Muscle layer of colon (tissue), 2 donors: ENCODE results near the gene CCDC71.

ENCODE experiments used
- H3K27ac ChIP-seq: one replicate; pipeline ENCODE4 v1.7.0; 2013; ENCODE audit warnings: low read depth, mild to moderate bottlenecking, low read length, moderate library complexity
- H3K27me3 ChIP-seq, 2 donors: one replicate each; pipeline ENCODE4 v1.7.0; 2013; ENCODE audit warnings: low read length in 2 of 2, mild to moderate bottlenecking in 2 of 2; ENCODE audit not compliant: insufficient read depth in 2 of 2, control insufficient read depth in 1 of 2
- H3K36me3 ChIP-seq: one replicate; pipeline ENCODE4 v1.7.0; 2013; ENCODE audit warnings: mild to moderate bottlenecking, low read length; ENCODE audit not compliant: insufficient read depth
- H3K4me1 ChIP-seq: one replicate; pipeline ENCODE4 v1.7.0; 2013; ENCODE audit warnings: mild to moderate bottlenecking, low read length; ENCODE audit not compliant: insufficient read depth
- H3K4me3 ChIP-seq, 2 donors: one replicate each; pipeline ENCODE4 v1.7.0; 2013; ENCODE audit warnings: low read length in 2 of 2, low read depth in 1 of 2, mild to moderate bottlenecking in 1 of 2, moderate library complexity in 1 of 2
- H3K9ac ChIP-seq: one replicate; pipeline ENCODE4 v1.7.0; 2013; ENCODE audit warnings: low read length
- H3K9me3 ChIP-seq: one replicate; pipeline ENCODE4 v1.7.0; 2013; ENCODE audit warnings: mild to moderate bottlenecking, low read length
- donor health status: abdominal sarcoma.
- donor health status: Adenocarcinoma of cecum.

The CCDC71 gene

GRCh38 chr3:49151610-49152009, 14.5 kb downstream of the CCDC71 start:
- Histone ChIP-seq H3K9ac (no peak overlapping the region), H3K36me3 (no peaks in the 10 kb centered on the region), H3K27ac (no peak overlapping the region), H3K4me3 (no peak overlapping the region), H3K27me3 (no peaks in the 10 kb centered on the region), H3K4me1 (no peaks in the 10 kb centered on the region), H3K9me3 (no peaks in the 10 kb centered on the region)

- H3K4me3 ChIP-seq = no peak overlapping the region
- H3K4me1 ChIP-seq = no peaks in the 10 kb centered on the region
- H3K9me3 ChIP-seq = no peaks in the 10 kb centered on the region
- H3K27ac ChIP-seq = no peak overlapping the region
- no peaks in the 10 kb centered on the region for H3K36me3 ChIP-seq
- no peak overlapping the region for H3K9ac ChIP-seq
- no peaks in the 10 kb centered on the region for H3K27me3 ChIP-seq
Observed at GRCh38 chr3:49148159-49148558, 18.0 kb downstream of the CCDC71 start.

- Histone ChIP-seq H3K36me3 (no peaks in the 10 kb centered on the region), H3K27me3 (no peaks in the 10 kb centered on the region), H3K27ac (no peak overlapping the region), H3K4me3 (no peak overlapping the region), H3K4me1 (no peaks in the 10 kb centered on the region), H3K9me3 (no peaks in the 10 kb centered on the region), H3K9ac (no peak overlapping the region)
Observed at GRCh38 chr3:49140080-49140479, 26.1 kb downstream of the CCDC71 start.

- Histone ChIP-seq H3K27ac (no peak overlapping the region), H3K4me3 (no peak overlapping the region), H3K9ac (no peak overlapping the region), H3K4me1 (peaks cover 21% of the 10 kb centered on the region), H3K36me3 (peaks cover 13% of the 10 kb centered on the region), H3K27me3 (no peaks in the 10 kb centered on the region), H3K9me3 (no peaks in the 10 kb centered on the region)
Observed at GRCh38 chr3:49135499-49135898, 30.6 kb downstream of the CCDC71 start.

- no peak overlapping the region for H3K27ac ChIP-seq
- H3K4me1 ChIP-seq = peaks cover 28% of the 10 kb centered on the region
- no peak overlapping the region for H3K9ac ChIP-seq
- H3K9me3 ChIP-seq = no peaks in the 10 kb centered on the region
- peaks cover 21% of the 10 kb centered on the region for H3K36me3 ChIP-seq
- H3K27me3 ChIP-seq = no peaks in the 10 kb centered on the region
- no peak overlapping the region for H3K4me3 ChIP-seq
Observed at GRCh38 chr3:49134471-49135265, 31.5 kb downstream of the CCDC71 start.

- Histone ChIP-seq H3K4me1 (peaks cover 28% of the 10 kb centered on the region), H3K27ac (peak overlapping the region; percentile 70), H3K36me3 (peaks cover 34% of the 10 kb centered on the region), H3K9me3 (no peaks in the 10 kb centered on the region), H3K27me3 (no peaks in the 10 kb centered on the region), H3K4me3 (peak overlapping the region; percentile 64 to 83), H3K9ac (peak overlapping the region; percentile 77)
Observed at GRCh38 chr3:49133226-49133951, 32.7 kb downstream of the CCDC71 start.

GRCh38 chr3:49132437-49133225, 33.5 kb downstream of the CCDC71 start, which contains the start of gene LAMB2:
Gene LAMB2, minus strand, starts transcription at chr3:49133050. Its CDS starts 183 bp downstream, at chr3:49132867.
- Histone ChIP-seq H3K36me3 (peaks cover 39% of the 10 kb centered on the region), H3K27me3 (no peaks in the 10 kb centered on the region), H3K4me1 (peaks cover 28% of the 10 kb centered on the region), H3K9ac (peak within 1 kb of the TSS; percentile 77), H3K27ac (peak within 1 kb of the TSS; percentile 70), H3K4me3 (peak within 1 kb of the TSS; percentile 64 to 83), H3K9me3 (no peaks in the 10 kb centered on the region)

- H3K27ac ChIP-seq = peak overlapping the region; percentile 70
- H3K4me1 ChIP-seq = peaks cover 28% of the 10 kb centered on the region
- H3K9me3 ChIP-seq = no peaks in the 10 kb centered on the region
- peaks cover 43% of the 10 kb centered on the region for H3K36me3 ChIP-seq
- peak overlapping the region; percentile 64 to 83 for H3K4me3 ChIP-seq
- H3K27me3 ChIP-seq = no peaks in the 10 kb centered on the region
- peak overlapping the region; percentile 77 for H3K9ac ChIP-seq
Observed at GRCh38 chr3:49132073-49132436, 34.1 kb downstream of the CCDC71 start.

- no peaks in the 10 kb centered on the region for H3K9me3 ChIP-seq
- peak overlapping the region; percentile 42 for H3K27ac ChIP-seq
- peak overlapping the region; percentile 64 to 83 for H3K4me3 ChIP-seq
- no peaks in the 10 kb centered on the region for H3K27me3 ChIP-seq
- peak overlapping the region; percentile 77 for H3K9ac ChIP-seq
- H3K36me3 ChIP-seq = peaks cover 48% of the 10 kb centered on the region
- H3K4me1 ChIP-seq = peaks cover 28% of the 10 kb centered on the region
Observed at GRCh38 chr3:49131576-49131975, 34.6 kb downstream of the CCDC71 start.

- Histone ChIP-seq H3K4me3 (peak overlapping the region in 1 of 2 donors; percentile 83), H3K9ac (peak overlapping the region; percentile 77), H3K36me3 (peaks cover 53% of the 10 kb centered on the region), H3K9me3 (no peaks in the 10 kb centered on the region), H3K27ac (peak overlapping the region; percentile 42), H3K27me3 (no peaks in the 10 kb centered on the region), H3K4me1 (peaks cover 28% of the 10 kb centered on the region)
Observed at GRCh38 chr3:49131040-49131439, 35.1 kb downstream of the CCDC71 start.

- no peak overlapping the region for H3K27ac ChIP-seq
- peaks cover 3% of the 10 kb centered on the region for H3K4me1 ChIP-seq
- H3K4me3 ChIP-seq = no peak overlapping the region
- H3K9ac ChIP-seq = no peak overlapping the region
- H3K36me3 ChIP-seq = peaks cover 83% of the 10 kb centered on the region
- no peaks in the 10 kb centered on the region for H3K9me3 ChIP-seq
- H3K27me3 ChIP-seq = no peaks in the 10 kb centered on the region
Observed at GRCh38 chr3:49124991-49125670, 41.0 kb downstream of the CCDC71 start.
